ENCODE results near the gene CACNA1H. TPM values are rescaled to one million over a fixed set of nuclear protein-coding genes. Genes with fewer than 3 reads are reported as not detected.

Gene CACNA1H
- total RNA-seq, 1 experiment from 2014 or later = 31.1 TPM

DNA sequence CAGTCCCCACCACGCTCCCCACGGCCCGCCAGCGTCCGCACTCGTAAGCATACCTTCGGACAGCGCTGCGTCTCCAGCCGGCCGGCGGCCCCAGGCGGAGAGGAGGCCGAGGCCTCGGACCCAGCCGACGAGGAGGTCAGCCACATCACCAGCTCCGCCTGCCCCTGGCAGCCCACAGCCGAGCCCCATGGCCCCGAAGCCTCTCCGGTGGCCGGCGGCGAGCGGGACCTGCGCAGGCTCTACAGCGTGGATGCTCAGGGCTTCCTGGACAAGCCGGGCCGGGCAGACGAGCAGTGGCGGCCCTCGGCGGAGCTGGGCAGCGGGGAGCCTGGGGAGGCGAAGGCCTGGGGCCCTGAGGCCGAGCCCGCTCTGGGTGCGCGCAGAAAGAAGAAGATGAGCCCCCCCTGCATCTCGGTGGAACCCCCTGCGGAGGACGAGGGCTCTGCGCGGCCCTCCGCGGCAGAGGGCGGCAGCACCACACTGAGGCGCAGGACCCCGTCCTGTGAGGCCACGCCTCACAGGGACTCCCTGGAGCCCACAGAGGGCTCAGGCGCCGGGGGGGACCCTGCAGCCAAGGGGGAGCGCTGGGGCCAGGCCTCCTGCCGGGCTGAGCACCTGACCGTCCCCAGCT, 67.3 kb downstream of the CACNA1H start:
- H3K27me3 ChIP-seq (ENCODE audit: control insufficient read depth, insufficient read depth, low read length) = no peaks in the 10 kb centered on the region
- peaks cover 4% of the 10 kb centered on the region for H3K4me1 ChIP-seq (ENCODE audit: control insufficient read depth, insufficient read depth, low read length)
- no peak overlapping the region for H3K27ac ChIP-seq (ENCODE audit: low read length)
- TF ChIP-seq TCF7L2 (IDR thresholded peaks at IDR 0.05; ENCODE audit: low read depth, low read length) (no peak), POLR2AphosphoS5 (IDR thresholded peaks at IDR 0.05; ENCODE audit: low read depth, low read length) (no peak), SIN3A (IDR thresholded peaks at IDR 0.05; ENCODE audit: borderline replicate concordance, insufficient read depth, low read depth, low read length) (no peak)
- TF ChIP-seq, protein P1, sequence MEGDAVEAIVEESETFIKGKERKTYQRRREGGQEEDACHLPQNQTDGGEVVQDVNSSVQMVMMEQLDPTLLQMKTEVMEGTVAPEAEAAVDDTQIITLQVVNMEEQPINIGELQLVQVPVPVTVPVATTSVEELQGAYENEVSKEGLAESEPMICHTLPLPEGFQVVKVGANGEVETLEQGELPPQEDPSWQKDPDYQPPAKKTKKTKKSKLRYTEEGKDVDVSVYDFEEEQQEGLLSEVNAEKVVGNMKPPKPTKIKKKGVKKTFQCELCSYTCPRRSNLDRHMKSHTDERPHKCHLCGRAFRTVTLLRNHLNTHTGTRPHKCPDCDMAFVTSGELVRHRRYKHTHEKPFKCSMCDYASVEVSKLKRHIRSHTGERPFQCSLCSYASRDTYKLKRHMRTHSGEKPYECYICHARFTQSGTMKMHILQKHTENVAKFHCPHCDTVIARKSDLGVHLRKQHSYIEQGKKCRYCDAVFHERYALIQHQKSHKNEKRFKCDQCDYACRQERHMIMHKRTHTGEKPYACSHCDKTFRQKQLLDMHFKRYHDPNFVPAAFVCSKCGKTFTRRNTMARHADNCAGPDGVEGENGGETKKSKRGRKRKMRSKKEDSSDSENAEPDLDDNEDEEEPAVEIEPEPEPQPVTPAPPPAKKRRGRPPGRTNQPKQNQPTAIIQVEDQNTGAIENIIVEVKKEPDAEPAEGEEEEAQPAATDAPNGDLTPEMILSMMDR (IDR thresholded peaks at IDR 0.05) = no peak
- TF ChIP-seq, protein P2, sequence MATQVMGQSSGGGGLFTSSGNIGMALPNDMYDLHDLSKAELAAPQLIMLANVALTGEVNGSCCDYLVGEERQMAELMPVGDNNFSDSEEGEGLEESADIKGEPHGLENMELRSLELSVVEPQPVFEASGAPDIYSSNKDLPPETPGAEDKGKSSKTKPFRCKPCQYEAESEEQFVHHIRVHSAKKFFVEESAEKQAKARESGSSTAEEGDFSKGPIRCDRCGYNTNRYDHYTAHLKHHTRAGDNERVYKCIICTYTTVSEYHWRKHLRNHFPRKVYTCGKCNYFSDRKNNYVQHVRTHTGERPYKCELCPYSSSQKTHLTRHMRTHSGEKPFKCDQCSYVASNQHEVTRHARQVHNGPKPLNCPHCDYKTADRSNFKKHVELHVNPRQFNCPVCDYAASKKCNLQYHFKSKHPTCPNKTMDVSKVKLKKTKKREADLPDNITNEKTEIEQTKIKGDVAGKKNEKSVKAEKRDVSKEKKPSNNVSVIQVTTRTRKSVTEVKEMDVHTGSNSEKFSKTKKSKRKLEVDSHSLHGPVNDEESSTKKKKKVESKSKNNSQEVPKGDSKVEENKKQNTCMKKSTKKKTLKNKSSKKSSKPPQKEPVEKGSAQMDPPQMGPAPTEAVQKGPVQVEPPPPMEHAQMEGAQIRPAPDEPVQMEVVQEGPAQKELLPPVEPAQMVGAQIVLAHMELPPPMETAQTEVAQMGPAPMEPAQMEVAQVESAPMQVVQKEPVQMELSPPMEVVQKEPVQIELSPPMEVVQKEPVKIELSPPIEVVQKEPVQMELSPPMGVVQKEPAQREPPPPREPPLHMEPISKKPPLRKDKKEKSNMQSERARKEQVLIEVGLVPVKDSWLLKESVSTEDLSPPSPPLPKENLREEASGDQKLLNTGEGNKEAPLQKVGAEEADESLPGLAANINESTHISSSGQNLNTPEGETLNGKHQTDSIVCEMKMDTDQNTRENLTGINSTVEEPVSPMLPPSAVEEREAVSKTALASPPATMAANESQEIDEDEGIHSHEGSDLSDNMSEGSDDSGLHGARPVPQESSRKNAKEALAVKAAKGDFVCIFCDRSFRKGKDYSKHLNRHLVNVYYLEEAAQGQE (IDR thresholded peaks at IDR 0.05; ENCODE audit: insufficient read depth in 1 of 2, low read depth in 2 of 2, low read length in 1 of 2) = no peak
- intact Hi-C loops (cut with micrococcal nuclease; ENCODE audit: unreplicated experiment) = no loop called here
- in situ Hi-C loops (cut with HindIII; ENCODE audit: low pct_unique_long_range_greater_than_20kb, low sequenced_read_pairs) = no loop called here
- DNase-seq (ENCODE audit: low read depth, low spot score) (no peak), ATAC-seq (no peak)
- no peaks in the 10 kb centered on the region for H3K36me3 ChIP-seq (ENCODE audit: control insufficient read depth, insufficient read depth, low read length)
- H3K4me3 ChIP-seq (ENCODE audit: low read depth in 2 of 2, low read length in 2 of 2) = no peak overlapping the region
- BruUV-seq (replicated peaks) = no TSS peak
- POLR2A ChIA-PET = no interaction called here
- H3K9me3 ChIP-seq (ENCODE audit: control insufficient read depth, insufficient read depth, low read depth, low read length) = no peaks in the 10 kb centered on the region
- CTCF ChIA-PET = no interaction called here

DNA sequence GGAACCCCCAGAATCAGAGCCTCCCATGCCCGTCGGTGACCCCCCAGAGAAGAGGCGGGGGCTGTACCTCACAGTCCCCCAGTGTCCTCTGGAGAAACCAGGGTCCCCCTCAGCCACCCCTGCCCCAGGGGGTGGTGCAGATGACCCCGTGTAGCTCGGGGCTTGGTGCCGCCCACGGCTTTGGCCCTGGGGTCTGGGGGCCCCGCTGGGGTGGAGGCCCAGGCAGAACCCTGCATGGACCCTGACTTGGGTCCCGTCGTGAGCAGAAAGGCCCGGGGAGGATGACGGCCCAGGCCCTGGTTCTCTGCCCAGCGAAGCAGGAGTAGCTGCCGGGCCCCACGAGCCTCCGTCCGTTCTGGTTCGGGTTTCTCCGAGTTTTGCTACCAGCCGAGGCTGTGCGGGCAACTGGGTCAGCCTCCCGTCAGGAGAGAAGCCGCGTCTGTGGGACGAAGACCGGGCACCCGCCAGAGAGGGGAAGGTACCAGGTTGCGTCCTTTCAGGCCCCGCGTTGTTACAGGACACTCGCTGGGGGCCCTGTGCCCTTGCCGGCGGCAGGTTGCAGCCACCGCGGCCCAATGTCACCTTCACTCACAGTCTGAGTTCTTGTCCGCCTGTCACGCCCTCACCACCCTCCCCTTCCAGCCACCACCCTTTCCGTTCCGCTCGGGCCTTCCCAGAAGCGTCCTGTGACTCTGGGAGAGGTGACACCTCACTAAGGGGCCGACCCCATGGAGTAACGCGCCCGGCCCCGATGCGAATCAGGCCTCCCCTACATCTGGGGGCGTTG, 68.1 kb downstream of the CACNA1H start:
- no peak for DNase-seq (ENCODE audit: low read depth, low spot score)
- intact Hi-C loops (cut with micrococcal nuclease; ENCODE audit: unreplicated experiment) = no loop called here
- TSS peak; percentile 64 for BruUV-seq (replicated peaks)
- H3K27me3 ChIP-seq (ENCODE audit: control insufficient read depth, insufficient read depth, low read length) = no peaks in the 10 kb centered on the region
- H3K9me3 ChIP-seq (ENCODE audit: control insufficient read depth, insufficient read depth, low read depth, low read length) = no peaks in the 10 kb centered on the region
- ATAC-seq = no peak
- in situ Hi-C loops (cut with HindIII; ENCODE audit: low pct_unique_long_range_greater_than_20kb, low sequenced_read_pairs) = no loop called here
- POLR2A ChIA-PET = no interaction called here
- H3K4me3 ChIP-seq (ENCODE audit: low read depth in 2 of 2, low read length in 2 of 2) = no peak overlapping the region
- CTCF ChIA-PET = no interaction called here
- no peaks in the 10 kb centered on the region for H3K36me3 ChIP-seq (ENCODE audit: control insufficient read depth, insufficient read depth, low read length)
- peaks cover 12% of the 10 kb centered on the region for H3K4me1 ChIP-seq (ENCODE audit: control insufficient read depth, insufficient read depth, low read length)
- TF ChIP-seq, protein P2 (IDR thresholded peaks at IDR 0.05; ENCODE audit: insufficient read depth in 1 of 2, low read depth in 2 of 2, low read length in 1 of 2) = no peak
- TF ChIP-seq TCF7L2 (IDR thresholded peaks at IDR 0.05; ENCODE audit: low read depth, low read length) = no peak
- TF ChIP-seq, protein P1 (IDR thresholded peaks at IDR 0.05) = no peak
- no peak overlapping the region for H3K27ac ChIP-seq (ENCODE audit: low read length)
